ENCODE data around the gene SHISA6.

Gene SHISA6

DNA sequence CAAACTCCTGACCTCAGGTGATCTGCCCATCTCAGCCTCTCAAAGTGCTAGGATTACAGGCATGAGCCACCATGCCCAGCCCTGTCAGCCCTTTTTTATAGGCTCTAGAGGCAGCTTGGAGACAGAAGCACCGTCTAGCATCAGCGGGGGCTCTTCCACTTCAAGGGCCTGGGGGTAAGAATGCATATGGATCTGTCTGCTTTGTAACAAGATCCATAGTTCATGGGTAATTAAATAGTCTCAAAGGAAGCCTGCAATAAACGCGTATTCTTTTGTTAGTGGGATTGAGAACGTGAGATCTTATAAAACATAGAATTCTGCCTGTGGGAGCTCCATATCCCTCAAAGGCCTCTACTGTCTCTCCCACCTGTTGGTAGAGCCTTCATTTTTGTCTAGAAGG lies 142.1 kb downstream of the SHISA6 start:
- TF ChIP-seq, protein P1, sequence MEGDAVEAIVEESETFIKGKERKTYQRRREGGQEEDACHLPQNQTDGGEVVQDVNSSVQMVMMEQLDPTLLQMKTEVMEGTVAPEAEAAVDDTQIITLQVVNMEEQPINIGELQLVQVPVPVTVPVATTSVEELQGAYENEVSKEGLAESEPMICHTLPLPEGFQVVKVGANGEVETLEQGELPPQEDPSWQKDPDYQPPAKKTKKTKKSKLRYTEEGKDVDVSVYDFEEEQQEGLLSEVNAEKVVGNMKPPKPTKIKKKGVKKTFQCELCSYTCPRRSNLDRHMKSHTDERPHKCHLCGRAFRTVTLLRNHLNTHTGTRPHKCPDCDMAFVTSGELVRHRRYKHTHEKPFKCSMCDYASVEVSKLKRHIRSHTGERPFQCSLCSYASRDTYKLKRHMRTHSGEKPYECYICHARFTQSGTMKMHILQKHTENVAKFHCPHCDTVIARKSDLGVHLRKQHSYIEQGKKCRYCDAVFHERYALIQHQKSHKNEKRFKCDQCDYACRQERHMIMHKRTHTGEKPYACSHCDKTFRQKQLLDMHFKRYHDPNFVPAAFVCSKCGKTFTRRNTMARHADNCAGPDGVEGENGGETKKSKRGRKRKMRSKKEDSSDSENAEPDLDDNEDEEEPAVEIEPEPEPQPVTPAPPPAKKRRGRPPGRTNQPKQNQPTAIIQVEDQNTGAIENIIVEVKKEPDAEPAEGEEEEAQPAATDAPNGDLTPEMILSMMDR (IDR thresholded peaks at IDR 0.05): no peak
- H3K4me3 ChIP-seq (ENCODE audit: low read depth in 1 of 2, low read length in 1 of 2): no peak overlapping the region
- no peaks in the 10 kb centered on the region for H3K9me3 ChIP-seq
- no peak overlapping the region for H3K27ac ChIP-seq
- no peaks in the 10 kb centered on the region for H3K4me1 ChIP-seq (ENCODE audit: control insufficient read depth in 1 of 2, insufficient read depth in 1 of 2, low read depth in 1 of 2, low read length in 1 of 2)
- H3K36me3 ChIP-seq: no peaks in the 10 kb centered on the region
- no peaks in the 10 kb centered on the region for H3K27me3 ChIP-seq

DNA sequence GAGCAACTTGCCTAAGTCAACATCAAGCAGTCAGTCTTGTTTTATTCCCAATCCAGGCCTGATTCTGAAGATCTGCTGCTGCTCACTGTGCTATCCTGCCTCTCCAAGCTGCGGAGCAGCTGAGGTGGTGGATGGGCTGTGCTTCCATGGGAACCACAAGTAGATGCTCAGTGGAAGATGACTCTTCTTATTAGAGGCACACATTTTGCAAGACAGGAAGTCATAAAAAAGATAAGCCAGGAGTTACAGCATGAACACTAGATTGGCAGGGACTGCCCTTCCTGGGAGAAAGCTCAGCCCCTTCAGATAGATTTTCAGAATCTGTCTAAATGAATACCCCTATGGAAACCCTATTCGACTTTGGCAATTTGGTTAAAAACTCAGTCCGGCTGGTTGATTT lies 143.1 kb downstream of the SHISA6 start:
- Histone ChIP-seq H3K36me3 (no peaks in the 10 kb centered on the region), H3K4me3 (ENCODE audit: low read depth in 1 of 2, low read length in 1 of 2) (no peak overlapping the region), H3K9me3 (no peaks in the 10 kb centered on the region), H3K27me3 (no peaks in the 10 kb centered on the region), H3K27ac (no peak overlapping the region), H3K4me1 (ENCODE audit: control insufficient read depth in 1 of 2, insufficient read depth in 1 of 2, low read depth in 1 of 2, low read length in 1 of 2) (no peaks in the 10 kb centered on the region)
- TF ChIP-seq, protein P1 (IDR thresholded peaks at IDR 0.05): no peak

DNA sequence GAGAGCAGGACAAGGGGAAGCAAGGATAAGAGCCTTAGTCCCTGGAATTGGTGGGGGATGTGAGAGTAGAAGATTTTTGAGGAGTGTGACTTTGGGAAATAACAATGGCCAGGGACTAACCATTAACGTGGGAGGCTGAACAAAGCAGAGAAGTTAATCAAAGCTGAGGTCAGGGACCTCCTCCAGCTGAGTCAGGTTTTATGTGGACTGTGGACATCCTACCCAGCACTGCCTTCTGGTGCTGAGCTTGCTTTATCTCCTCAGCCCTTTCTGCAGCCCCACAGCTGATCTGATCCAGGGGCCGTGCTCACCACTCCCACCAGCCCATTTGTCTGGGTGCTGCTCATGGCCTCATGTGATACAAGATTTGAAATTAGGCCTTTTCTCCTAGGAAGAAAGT lies 146.6 kb downstream of the SHISA6 start:
- no peaks in the 10 kb centered on the region for H3K9me3 ChIP-seq
- no peak overlapping the region for H3K27ac ChIP-seq
- H3K36me3 ChIP-seq: no peaks in the 10 kb centered on the region
- no peak overlapping the region for H3K4me3 ChIP-seq (ENCODE audit: low read depth in 1 of 2, low read length in 1 of 2)
- TF ChIP-seq, protein P1 (IDR thresholded peaks at IDR 0.05): no peak
- no peaks in the 10 kb centered on the region for H3K4me1 ChIP-seq (ENCODE audit: control insufficient read depth in 1 of 2, insufficient read depth in 1 of 2, low read depth in 1 of 2, low read length in 1 of 2)
- no peaks in the 10 kb centered on the region for H3K27me3 ChIP-seq

DNA sequence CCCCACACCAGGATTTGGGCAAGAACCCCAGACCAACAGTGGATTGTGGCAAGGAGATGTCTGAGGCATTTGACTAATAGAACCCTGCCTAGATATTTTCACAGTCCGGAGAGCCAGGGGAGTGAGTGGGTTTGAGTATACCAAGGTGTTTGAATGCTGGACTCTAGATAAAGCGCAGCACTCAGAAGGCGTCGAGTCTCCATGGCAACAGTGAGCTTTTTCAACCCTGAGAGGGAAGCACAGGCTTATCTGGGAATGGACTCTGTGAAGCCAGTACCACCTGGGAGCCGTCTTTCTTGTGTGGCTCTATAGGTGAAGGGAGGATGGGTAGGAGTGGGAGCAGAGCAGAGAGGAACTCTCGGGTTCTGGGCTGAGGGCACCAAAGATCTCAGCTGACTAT lies 147.0 kb downstream of the SHISA6 start:
- Histone ChIP-seq H3K27ac (no peak overlapping the region), H3K36me3 (no peaks in the 10 kb centered on the region), H3K27me3 (no peaks in the 10 kb centered on the region), H3K9me3 (no peaks in the 10 kb centered on the region), H3K4me1 (ENCODE audit: control insufficient read depth in 1 of 2, insufficient read depth in 1 of 2, low read depth in 1 of 2, low read length in 1 of 2) (no peaks in the 10 kb centered on the region), H3K4me3 (ENCODE audit: low read depth in 1 of 2, low read length in 1 of 2) (no peak overlapping the region)
- TF ChIP-seq, protein P1 (IDR thresholded peaks at IDR 0.05): no peak

DNA sequence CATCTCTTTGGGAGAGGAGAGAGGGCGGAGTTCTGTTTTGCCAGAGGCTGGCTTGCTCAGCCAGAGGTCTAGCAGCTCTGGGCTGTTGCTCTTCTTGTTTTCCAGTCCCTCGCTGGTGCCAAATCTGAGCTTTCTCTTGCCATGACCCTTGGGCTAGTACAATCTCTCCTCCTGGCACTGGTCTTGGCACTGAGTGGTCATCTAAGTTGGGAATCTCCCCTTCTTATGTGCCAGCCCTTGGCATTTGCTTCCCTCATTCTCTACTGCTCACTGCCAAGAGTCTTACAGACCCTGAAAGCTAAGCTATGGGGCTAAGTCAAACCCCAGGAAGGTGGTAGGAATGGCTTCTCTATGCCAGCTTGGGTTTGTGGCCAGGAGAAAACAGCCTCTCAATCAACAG lies 148.6 kb downstream of the SHISA6 start:
- Histone ChIP-seq H3K9me3 (no peaks in the 10 kb centered on the region), H3K36me3 (no peaks in the 10 kb centered on the region), H3K27ac (no peak overlapping the region), H3K27me3 (no peaks in the 10 kb centered on the region), H3K4me3 (ENCODE audit: low read depth in 1 of 2, low read length in 1 of 2) (no peak overlapping the region), H3K4me1 (ENCODE audit: control insufficient read depth in 1 of 2, insufficient read depth in 1 of 2, low read depth in 1 of 2, low read length in 1 of 2) (no peaks in the 10 kb centered on the region)
- TF ChIP-seq, protein P1 (IDR thresholded peaks at IDR 0.05): no peak

DNA sequence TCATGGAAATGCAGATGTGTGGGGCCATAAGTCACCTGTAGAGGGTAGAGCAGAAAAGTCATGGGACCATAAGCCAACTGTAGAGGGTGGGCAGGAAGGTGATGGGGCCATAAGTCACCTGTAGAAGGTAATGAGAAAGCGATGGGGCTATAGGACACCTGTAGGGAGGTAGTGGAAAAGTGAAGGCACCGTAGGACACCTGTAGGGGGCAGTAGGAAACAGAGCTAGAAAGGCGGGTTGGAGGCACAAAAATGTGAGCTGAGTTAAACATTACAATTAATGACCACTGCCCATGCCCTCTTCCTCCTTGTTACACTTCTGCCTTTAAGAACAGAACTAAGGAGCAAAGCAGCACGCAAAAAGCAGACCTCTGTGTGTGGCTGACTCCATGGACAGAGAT lies 150.1 kb downstream of the SHISA6 start:
- H3K4me3 ChIP-seq (ENCODE audit: low read depth in 1 of 2, low read length in 1 of 2): no peak overlapping the region
- H3K9me3 ChIP-seq: no peaks in the 10 kb centered on the region
- H3K4me1 ChIP-seq (ENCODE audit: control insufficient read depth in 1 of 2, insufficient read depth in 1 of 2, low read depth in 1 of 2, low read length in 1 of 2): no peaks in the 10 kb centered on the region
- H3K36me3 ChIP-seq: no peaks in the 10 kb centered on the region
- TF ChIP-seq, protein P1 (IDR thresholded peaks at IDR 0.05): no peak
- no peaks in the 10 kb centered on the region for H3K27me3 ChIP-seq
- H3K27ac ChIP-seq: no peak overlapping the region

Measured in neutrophil (primary cell).